ENCODE measurements around the gene AGTRAP.

The AGTRAP gene

DNA sequence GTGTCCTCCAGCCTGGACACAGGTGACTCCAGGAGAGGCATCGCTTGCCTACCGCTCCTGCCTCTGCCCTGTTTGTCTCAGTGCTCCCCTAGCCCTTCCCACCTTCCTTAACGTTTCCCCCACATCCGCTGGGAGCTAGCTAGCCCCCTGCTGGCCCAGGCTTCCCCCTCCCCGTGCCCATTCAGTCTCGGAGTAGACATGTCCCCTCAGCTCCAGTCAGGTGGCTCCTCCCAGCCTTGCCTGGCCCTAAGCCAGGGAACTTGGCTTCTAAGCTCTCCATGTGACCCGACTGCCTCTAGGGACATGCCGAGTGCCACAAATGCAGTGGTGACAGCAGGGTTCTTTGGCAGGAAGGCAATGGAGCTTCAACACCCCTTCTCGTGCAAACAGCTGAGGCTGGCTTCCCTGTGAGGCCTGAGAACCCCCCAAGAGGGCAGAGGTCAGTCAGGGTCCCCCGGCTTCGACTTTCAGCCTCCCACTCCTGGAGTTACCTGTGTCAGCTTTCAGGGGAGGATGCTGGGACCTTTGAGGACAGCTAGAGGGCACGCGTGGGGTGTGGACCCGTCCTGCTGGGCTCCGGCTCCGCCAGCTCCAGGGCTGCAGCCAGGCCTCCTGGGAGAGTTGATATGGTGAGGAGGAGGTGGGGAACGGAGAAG is 28.2 kb upstream of the AGTRAP start:
- Histone ChIP-seq H3K9ac (ENCODE audit: insufficient read length, low read depth) (no peak overlapping the region), H3K4me3 (ENCODE audit: insufficient read length, low read depth) (no peak overlapping the region), H3K36me3 (ENCODE audit: insufficient read depth, insufficient read length, low read length) (peaks cover 25% of the 10 kb centered on the region), H3K4me1 (ENCODE audit: insufficient read depth, insufficient read length) (peaks cover 26% of the 10 kb centered on the region), H3K27me3 (ENCODE audit: insufficient read depth, insufficient read length) (no peaks in the 10 kb centered on the region), H3K9me3 (ENCODE audit: insufficient read depth, low read length) (no peaks in the 10 kb centered on the region)
- no peak for TF ChIP-seq YY1 (IDR thresholded peaks at IDR 0.05; ENCODE audit: insufficient read depth, insufficient read length)
- no peak for TF ChIP-seq SUZ12 (IDR thresholded peaks at IDR 0.05; ENCODE audit: extremely low read depth, insufficient read depth, insufficient read length)
- TF ChIP-seq ZNF274 (IDR thresholded peaks at IDR 0.05; ENCODE audit: low read depth, low read length): no peak
- no peak for DNase-seq (ENCODE audit: low read depth, low spot score)

DNA sequence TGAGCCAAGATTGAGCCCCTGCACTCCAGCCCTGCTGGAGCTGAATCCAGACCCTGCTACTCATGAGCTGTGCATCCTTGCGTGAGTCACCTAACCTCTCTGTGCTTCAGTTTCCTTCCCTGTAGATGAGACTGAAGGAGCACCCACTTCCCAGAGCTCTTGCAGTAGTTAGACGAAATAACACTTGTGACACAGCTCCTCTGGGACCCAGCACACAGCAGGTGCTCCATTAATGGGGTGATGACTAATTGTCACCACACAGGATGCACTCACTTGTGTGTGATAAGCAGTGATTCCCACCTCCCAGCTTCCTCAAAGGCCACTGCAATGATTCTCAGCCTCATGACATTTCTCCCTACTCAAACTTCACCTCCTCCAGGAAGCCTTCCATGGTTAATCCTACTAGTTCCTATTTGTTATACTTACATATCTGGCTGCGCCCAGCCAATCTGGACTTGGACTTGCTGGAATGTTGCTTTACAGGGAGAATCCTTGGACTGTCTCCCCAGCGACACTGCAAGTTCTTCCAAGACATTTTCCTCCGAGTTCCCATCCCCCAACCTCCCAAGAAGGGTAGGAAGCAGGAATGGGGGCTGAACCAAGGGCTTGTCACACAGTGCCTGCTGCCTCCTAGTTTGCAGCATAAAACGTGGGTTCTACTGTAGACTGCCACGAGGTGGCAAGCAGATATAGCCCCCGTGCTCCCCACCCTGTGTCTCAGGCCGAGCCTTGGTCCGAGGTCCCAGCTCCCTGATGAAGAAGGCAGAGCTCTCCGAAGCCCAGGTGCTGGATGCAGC is 27.2 kb upstream of the AGTRAP start:
- TF ChIP-seq SUZ12 (IDR thresholded peaks at IDR 0.05; ENCODE audit: extremely low read depth, insufficient read depth, insufficient read length) (no peak), ZNF274 (IDR thresholded peaks at IDR 0.05; ENCODE audit: low read depth, low read length) (no peak), YY1 (IDR thresholded peaks at IDR 0.05; ENCODE audit: insufficient read depth, insufficient read length) (no peak)
- Histone ChIP-seq H3K9ac (ENCODE audit: insufficient read length, low read depth) (no peak overlapping the region), H3K9me3 (ENCODE audit: insufficient read depth, low read length) (no peaks in the 10 kb centered on the region), H3K36me3 (ENCODE audit: insufficient read depth, insufficient read length, low read length) (peaks cover 25% of the 10 kb centered on the region), H3K4me1 (ENCODE audit: insufficient read depth, insufficient read length) (peaks cover 22% of the 10 kb centered on the region), H3K4me3 (ENCODE audit: insufficient read length, low read depth) (no peak overlapping the region), H3K27me3 (ENCODE audit: insufficient read depth, insufficient read length) (no peaks in the 10 kb centered on the region)
- no peak for DNase-seq (ENCODE audit: low read depth, low spot score)

DNA sequence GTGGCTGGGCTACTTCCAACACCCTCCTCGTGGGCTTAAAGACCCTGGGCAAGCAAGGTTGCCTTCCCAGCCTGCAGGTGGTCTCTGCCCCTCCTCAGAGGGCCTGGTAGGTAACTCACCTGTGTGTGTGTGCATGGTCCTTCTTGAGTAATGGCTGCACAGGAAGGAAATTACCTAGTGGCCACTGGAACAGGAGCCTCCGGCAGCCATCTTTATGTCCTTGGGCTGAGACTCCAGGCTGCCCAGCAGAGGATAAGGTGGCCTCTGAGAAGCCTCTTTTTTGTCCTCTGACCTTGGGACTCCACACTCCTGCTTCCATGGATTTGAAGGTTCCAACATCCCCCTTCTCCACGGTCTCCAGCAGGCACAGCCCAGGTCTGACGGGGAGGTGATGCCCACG is 24.4 kb upstream of the AGTRAP start:
- no peak overlapping the region for H3K9ac ChIP-seq (ENCODE audit: insufficient read length, low read depth)
- peaks cover 31% of the 10 kb centered on the region for H3K36me3 ChIP-seq (ENCODE audit: insufficient read depth, insufficient read length, low read length)
- TF ChIP-seq SUZ12 (IDR thresholded peaks at IDR 0.05; ENCODE audit: extremely low read depth, insufficient read depth, insufficient read length) (no peak), ZNF274 (IDR thresholded peaks at IDR 0.05; ENCODE audit: low read depth, low read length) (no peak), YY1 (IDR thresholded peaks at IDR 0.05; ENCODE audit: insufficient read depth, insufficient read length) (no peak)
- no peak overlapping the region for H3K4me3 ChIP-seq (ENCODE audit: insufficient read length, low read depth)
- no peaks in the 10 kb centered on the region for H3K27me3 ChIP-seq (ENCODE audit: insufficient read depth, insufficient read length)
- peaks cover 8% of the 10 kb centered on the region for H3K4me1 ChIP-seq (ENCODE audit: insufficient read depth, insufficient read length)
- no peak for DNase-seq (ENCODE audit: low read depth, low spot score)
- no peaks in the 10 kb centered on the region for H3K9me3 ChIP-seq (ENCODE audit: insufficient read depth, low read length)

DNA sequence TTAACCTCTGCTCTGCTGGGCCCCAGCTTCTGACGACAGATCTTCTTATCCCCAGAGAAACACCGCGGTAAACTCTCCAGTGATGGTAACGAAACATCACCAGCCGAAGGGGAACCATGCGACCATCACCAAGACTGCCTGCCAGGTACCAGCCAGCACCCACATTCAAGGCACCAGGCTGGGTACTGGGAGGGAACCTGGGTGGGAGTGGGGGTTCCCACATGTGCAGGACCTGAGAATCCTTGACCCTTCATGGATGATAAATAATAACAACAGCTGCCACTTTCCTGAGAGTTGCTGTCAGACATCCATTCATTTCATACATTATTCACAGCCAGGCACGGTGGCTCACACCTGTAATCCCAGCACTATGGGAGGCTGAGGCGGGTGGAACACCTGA is 23.7 kb upstream of the AGTRAP start:
- DNase-seq (ENCODE audit: low read depth, low spot score): no peak
- Histone ChIP-seq H3K27me3 (ENCODE audit: insufficient read depth, insufficient read length) (no peaks in the 10 kb centered on the region), H3K4me1 (ENCODE audit: insufficient read depth, insufficient read length) (peaks cover 8% of the 10 kb centered on the region), H3K9me3 (ENCODE audit: insufficient read depth, low read length) (no peaks in the 10 kb centered on the region), H3K4me3 (ENCODE audit: insufficient read length, low read depth) (no peak overlapping the region), H3K9ac (ENCODE audit: insufficient read length, low read depth) (no peak overlapping the region), H3K36me3 (ENCODE audit: insufficient read depth, insufficient read length, low read length) (peaks cover 27% of the 10 kb centered on the region)
- TF ChIP-seq YY1 (IDR thresholded peaks at IDR 0.05; ENCODE audit: insufficient read depth, insufficient read length) (no peak), ZNF274 (IDR thresholded peaks at IDR 0.05; ENCODE audit: low read depth, low read length) (no peak), SUZ12 (IDR thresholded peaks at IDR 0.05; ENCODE audit: extremely low read depth, insufficient read depth, insufficient read length) (no peak)

DNA sequence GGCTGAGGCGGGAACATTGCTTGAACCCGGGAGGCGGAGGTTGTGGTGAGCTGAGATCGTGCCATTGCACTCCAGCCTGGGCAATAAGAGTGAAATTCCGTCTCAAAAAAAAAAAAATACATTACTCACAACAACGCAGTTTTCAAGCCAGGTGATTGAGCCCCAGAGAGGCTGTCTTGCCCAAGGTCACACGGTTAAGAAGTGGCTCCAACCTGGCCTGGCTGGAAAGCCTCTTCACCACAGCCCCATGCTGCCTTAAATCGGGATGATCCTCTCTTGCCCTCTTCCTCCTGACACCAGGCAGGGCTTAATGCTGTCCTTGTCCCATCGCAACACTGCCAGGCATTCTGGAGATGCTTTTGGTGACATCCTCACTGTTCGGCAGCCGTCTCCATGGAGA is 22.8 kb upstream of the AGTRAP start:
- no peak for DNase-seq (ENCODE audit: low read depth, low spot score)
- no peak for TF ChIP-seq YY1 (IDR thresholded peaks at IDR 0.05; ENCODE audit: insufficient read depth, insufficient read length)
- no peak for TF ChIP-seq ZNF274 (IDR thresholded peaks at IDR 0.05; ENCODE audit: low read depth, low read length)
- TF ChIP-seq SUZ12 (IDR thresholded peaks at IDR 0.05; ENCODE audit: extremely low read depth, insufficient read depth, insufficient read length): no peak
- Histone ChIP-seq H3K36me3 (ENCODE audit: insufficient read depth, insufficient read length, low read length) (peaks cover 26% of the 10 kb centered on the region), H3K4me3 (ENCODE audit: insufficient read length, low read depth) (no peak overlapping the region), H3K4me1 (ENCODE audit: insufficient read depth, insufficient read length) (no peaks in the 10 kb centered on the region), H3K27me3 (ENCODE audit: insufficient read depth, insufficient read length) (no peaks in the 10 kb centered on the region), H3K9ac (ENCODE audit: insufficient read length, low read depth) (no peak overlapping the region), H3K9me3 (ENCODE audit: insufficient read depth, low read length) (no peaks in the 10 kb centered on the region)

DNA sequence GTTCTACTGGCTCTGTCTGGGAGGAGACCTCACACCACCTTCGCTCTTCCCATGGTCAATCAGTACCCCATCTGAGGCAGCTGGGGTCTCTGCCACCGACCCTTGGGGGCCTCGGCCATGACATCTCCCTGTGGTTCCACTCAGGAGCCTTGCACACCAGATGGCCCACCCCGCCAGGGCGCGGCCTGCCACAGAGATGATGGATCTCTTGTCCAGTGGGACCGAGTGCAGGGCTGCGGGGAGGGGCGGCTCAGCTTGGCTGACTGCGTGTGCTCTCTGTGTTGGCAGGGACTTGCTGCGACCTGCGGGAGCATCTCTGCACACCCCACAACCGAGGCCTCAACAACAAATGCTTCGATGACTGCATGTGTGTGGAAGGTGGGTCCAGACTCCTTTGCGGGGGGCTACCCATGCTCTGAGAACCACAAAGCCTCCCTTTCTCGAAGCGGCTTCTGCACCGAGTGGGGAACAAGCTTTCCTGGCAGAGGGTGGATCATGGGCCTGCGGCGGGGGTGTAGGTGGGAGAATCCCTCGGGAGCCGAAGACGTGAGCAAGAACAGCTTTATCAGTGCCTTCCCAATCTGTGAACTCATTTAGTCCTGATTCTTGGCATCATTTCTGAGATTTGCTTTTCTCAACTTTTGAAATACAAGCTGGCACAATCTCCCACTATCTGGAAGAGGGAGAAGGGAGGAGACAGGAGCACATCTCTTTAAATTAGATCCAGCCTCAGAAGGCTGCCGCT is 20.9 kb upstream of the AGTRAP start:
- TF ChIP-seq SUZ12 (IDR thresholded peaks at IDR 0.05; ENCODE audit: extremely low read depth, insufficient read depth, insufficient read length) (no peak), ZNF274 (IDR thresholded peaks at IDR 0.05; ENCODE audit: low read depth, low read length) (no peak), YY1 (IDR thresholded peaks at IDR 0.05; ENCODE audit: insufficient read depth, insufficient read length) (no peak)
- no peak for DNase-seq (ENCODE audit: low read depth, low spot score)

More for the DNA sequence above, 20.9 kb upstream of the AGTRAP start:
- Histone ChIP-seq H3K9me3 (ENCODE audit: insufficient read depth, low read length) (no peaks in the 10 kb centered on the region), H3K9ac (ENCODE audit: insufficient read length, low read depth) (no peak overlapping the region), H3K27me3 (ENCODE audit: insufficient read depth, insufficient read length) (no peaks in the 10 kb centered on the region), H3K4me1 (ENCODE audit: insufficient read depth, insufficient read length) (no peaks in the 10 kb centered on the region), H3K36me3 (ENCODE audit: insufficient read depth, insufficient read length, low read length) (peaks cover 24% of the 10 kb centered on the region), H3K4me3 (ENCODE audit: insufficient read length, low read depth) (no peak overlapping the region)
